Upper lobe of left lung (tissue), 4 donors: ENCODE data around the gene FAM200B.

Experiments used
- EP300 ChIP-seq, 4 donors: sonication (generic); formaldehyde crosslinking; IDR thresholded peaks; one replicate each; pipeline ENCODE4 v1.5.1; 2017; ENCODE audit warnings: antibody characterized with exemption in 4 of 4, control low read depth in 2 of 4
- POLR2A ChIP-seq, 4 donors: fragments of 450-650 bp; IDR thresholded peaks; one replicate each; pipeline ENCODE4 v1.5.1; 2016 to 2017; ENCODE audit warnings: antibody characterized with exemption in 4 of 4, mild to moderate bottlenecking in 2 of 4
- POLR2AphosphoS5 ChIP-seq, 2 donors: sonication (generic); formaldehyde crosslinking; IDR thresholded peaks; one replicate each; pipeline ENCODE4 v1.5.1; 2017; ENCODE audit warnings: antibody characterized with exemption in 2 of 2
- TF ChIP-seq, protein P1 (sequence below), 6 experiments: fragments of 450-650 bp in 4 of 6; fragments of 200-600 bp in 2 of 6; sonication (generic) in 2 of 6; IDR thresholded peaks; one replicate each; pipeline ENCODE4 v1.5.1; 2016 to 2019; ENCODE audit warnings: antibody characterized with exemption in 6 of 6

- TF ChIP-seq, protein P1, sequence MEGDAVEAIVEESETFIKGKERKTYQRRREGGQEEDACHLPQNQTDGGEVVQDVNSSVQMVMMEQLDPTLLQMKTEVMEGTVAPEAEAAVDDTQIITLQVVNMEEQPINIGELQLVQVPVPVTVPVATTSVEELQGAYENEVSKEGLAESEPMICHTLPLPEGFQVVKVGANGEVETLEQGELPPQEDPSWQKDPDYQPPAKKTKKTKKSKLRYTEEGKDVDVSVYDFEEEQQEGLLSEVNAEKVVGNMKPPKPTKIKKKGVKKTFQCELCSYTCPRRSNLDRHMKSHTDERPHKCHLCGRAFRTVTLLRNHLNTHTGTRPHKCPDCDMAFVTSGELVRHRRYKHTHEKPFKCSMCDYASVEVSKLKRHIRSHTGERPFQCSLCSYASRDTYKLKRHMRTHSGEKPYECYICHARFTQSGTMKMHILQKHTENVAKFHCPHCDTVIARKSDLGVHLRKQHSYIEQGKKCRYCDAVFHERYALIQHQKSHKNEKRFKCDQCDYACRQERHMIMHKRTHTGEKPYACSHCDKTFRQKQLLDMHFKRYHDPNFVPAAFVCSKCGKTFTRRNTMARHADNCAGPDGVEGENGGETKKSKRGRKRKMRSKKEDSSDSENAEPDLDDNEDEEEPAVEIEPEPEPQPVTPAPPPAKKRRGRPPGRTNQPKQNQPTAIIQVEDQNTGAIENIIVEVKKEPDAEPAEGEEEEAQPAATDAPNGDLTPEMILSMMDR (IDR thresholded peaks at IDR 0.05), result no peak
- TF ChIP-seq EP300 (IDR thresholded peaks at IDR 0.05), result no peak
- no peak for TF ChIP-seq POLR2A (IDR thresholded peaks at IDR 0.05)
- no peak for TF ChIP-seq POLR2AphosphoS5 (IDR thresholded peaks at IDR 0.05)
Observed at GRCh38 chr4:15674926-15675325, 6.7 kb upstream of the FAM200B start.
